Bronchial epithelial cell (primary cell): ENCODE measurements around the gene ANGPTL8. TPM values are rescaled to one million over a fixed set of nuclear protein-coding genes. Genes with fewer than 3 reads are reported as not detected.
A peak's percentile ranks its signal among the peaks of the same experiment; 100 is the strongest.

Experiments used
- DNase-seq: peaks from one replicate; pipeline ENCODE4 v3.0.0-alpha.2; 2010; ENCODE audit warnings: low read depth
- FAIRE-seq: peaks from 2 replicates; lab custom pipeline; 2011; peaks lifted over from hg19 to GRCh38; lab: Jason Lieb, UNC
- H3K27me3 ChIP-seq: 2 replicates; pipeline ENCODE4 v1.5.1; 2011; ENCODE audit warnings: low read length; ENCODE audit not compliant: control insufficient read depth, insufficient read depth
- H3K36me3 ChIP-seq: 2 replicates; pipeline ENCODE4 v1.5.1; 2011; ENCODE audit warnings: low read length; ENCODE audit not compliant: control insufficient read depth, insufficient read depth
- H3K4me3 ChIP-seq: 2 replicates; pipeline ENCODE4 v1.5.1; 2011; ENCODE audit warnings: mild to moderate bottlenecking, low read depth, low read length, control low read depth
- total RNA-seq: library from RNA; depleted of rRNA; stranded (reverse); fragments of >200 nt; gene quantifications from 2 replicates; pipeline ENCODE4 v1.2.1, GENCODE V29; 2014
- TF ChIP-seq, protein P1 (sequence below): IDR thresholded peaks from 2 replicates; pipeline ENCODE4 v1.5.1; 2011; ENCODE audit warnings: mild to moderate bottlenecking, moderate library complexity, low read length, control low read depth, inconsistent platforms; ENCODE audit not compliant: insufficient read depth, severe bottlenecking

The ANGPTL8 gene
- total RNA-seq, 1 donor from 2014 or later, result not detected

DNA sequence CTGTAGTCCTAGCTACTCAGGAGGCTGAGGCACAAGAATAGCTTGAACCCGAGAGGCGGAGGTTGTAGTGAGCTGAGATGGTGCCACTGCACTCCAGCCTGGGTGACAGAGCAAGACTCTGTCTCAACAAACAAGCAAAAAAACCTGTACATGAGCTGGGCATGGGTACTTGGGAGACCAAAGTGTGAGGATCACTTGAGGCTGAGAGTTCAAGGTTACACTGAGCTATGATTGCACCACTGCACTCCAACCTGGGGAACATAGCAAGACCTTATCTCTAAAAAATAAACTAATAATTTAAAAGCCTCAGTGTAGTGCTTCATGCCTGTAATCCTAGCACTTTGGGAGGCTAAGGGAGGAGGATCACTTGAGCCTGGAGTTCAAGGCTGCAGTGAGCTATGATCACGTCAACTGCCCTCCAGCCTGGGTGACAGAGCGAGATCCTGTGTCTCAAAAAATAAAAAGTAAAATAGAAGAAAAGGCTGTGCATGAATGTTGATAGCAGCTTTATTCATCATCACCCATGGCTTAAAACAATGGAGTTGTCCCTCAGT is 35.2 kb downstream of the ANGPTL8 start:
- no peak overlapping the region for H3K4me3 ChIP-seq
- DNase-seq, result no peak
- H3K27me3 ChIP-seq, result no peaks in the 10 kb centered on the region
- FAIRE-seq, result no peak
- TF ChIP-seq, protein P1, sequence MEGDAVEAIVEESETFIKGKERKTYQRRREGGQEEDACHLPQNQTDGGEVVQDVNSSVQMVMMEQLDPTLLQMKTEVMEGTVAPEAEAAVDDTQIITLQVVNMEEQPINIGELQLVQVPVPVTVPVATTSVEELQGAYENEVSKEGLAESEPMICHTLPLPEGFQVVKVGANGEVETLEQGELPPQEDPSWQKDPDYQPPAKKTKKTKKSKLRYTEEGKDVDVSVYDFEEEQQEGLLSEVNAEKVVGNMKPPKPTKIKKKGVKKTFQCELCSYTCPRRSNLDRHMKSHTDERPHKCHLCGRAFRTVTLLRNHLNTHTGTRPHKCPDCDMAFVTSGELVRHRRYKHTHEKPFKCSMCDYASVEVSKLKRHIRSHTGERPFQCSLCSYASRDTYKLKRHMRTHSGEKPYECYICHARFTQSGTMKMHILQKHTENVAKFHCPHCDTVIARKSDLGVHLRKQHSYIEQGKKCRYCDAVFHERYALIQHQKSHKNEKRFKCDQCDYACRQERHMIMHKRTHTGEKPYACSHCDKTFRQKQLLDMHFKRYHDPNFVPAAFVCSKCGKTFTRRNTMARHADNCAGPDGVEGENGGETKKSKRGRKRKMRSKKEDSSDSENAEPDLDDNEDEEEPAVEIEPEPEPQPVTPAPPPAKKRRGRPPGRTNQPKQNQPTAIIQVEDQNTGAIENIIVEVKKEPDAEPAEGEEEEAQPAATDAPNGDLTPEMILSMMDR, result no peak
- no peaks in the 10 kb centered on the region for H3K36me3 ChIP-seq

DNA sequence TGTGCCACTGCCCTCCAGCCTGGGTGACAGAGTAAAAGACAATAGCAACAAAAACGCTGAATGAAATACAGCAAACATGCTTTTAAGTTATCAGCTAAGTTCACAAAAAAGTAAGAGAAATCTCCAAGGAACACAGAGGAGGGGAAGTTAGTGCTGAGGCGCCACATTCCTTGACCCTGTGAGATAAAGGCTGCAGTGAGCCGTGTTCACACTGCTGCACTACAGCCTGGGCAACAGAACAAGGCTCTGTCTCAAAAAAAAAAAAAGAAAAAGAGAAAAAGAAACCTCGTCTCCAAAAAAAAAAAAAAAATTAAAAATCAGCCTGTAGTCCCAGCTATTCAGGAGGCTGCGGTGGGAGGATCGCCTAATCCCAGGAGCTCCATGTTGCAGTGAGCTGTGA is 39.3 kb downstream of the ANGPTL8 start:
- no peak for FAIRE-seq

DNA sequence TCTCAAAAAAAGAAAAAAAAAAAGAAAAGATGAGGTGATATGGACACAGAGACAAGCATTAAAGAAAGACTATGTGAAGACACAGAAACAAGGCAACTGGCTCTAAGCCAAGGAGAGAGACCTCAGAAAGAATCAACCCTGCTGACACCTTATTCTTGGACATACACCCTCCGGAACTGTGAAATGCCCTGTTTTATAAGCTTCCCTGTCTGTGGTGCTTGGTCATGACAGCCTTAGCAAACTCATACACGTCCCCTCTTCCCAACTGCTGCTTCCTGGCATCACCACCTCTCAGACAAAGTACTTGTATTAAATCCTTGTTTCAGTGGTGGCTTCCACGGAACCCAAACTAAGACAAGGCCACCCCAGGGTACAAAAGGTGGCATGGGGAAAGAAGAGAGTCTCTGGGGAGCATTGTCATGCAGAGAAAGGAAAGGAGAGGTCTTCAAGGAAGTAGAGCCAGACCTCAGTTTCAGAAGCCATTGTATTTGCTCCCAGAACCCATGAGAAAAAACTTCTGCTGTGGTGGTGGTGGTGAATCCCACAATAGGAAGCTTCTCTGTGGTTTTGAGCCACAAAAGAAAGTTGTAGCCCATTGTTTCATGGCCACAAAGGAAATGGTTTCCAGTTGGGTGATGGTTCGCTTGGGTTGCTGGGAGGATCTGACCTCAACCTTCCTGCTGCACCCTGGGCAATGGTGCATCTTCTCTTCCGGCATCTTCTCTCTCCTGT is 40.3 kb downstream of the ANGPTL8 start:
- TF ChIP-seq, protein P1, result no peak
- FAIRE-seq (no peak), DNase-seq (no peak)
- Histone ChIP-seq H3K36me3 (no peaks in the 10 kb centered on the region), H3K27me3 (no peaks in the 10 kb centered on the region), H3K4me3 (no peak overlapping the region)

More for the DNA sequence above, 39.3 kb downstream of the ANGPTL8 start:
- TF ChIP-seq, protein P1, result no peak
- no peaks in the 10 kb centered on the region for H3K36me3 ChIP-seq
- H3K4me3 ChIP-seq, result no peak overlapping the region
- no peak for DNase-seq
- H3K27me3 ChIP-seq, result no peaks in the 10 kb centered on the region

DNA sequence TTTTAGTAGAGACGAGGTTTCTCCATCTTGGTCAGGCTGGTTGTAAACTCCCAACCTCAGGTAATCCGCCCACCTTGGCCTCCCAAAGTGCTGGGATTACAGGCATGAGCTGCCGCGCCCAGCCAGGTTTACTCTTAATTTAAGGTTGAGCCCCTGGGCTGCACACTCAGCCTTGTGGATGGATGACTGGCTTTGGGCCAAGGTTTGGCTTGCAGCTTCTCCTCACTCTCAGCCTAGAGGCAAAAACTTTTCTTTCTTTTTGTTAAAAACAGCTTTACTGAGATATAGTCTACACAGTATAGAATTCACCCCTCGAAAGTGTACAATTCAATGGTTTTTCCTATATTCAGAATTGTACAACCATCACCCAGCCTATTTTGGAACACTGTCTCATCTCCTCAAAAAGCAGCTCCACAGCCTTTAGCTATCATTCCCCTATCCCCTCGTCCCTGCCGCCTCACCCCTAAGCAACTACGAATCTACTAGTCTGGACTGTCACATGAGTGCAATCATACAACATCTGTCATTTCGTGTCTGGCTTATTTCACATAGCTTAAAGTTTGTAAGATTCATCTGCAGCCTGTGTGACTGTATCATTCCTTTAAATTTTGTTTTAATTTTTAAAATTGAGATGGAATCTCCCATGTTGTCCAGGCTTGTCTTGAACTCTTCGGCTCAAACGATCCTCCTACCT is 42.1 kb downstream of the ANGPTL8 start:
- Histone ChIP-seq H3K27me3 (no peaks in the 10 kb centered on the region), H3K4me3 (no peak overlapping the region), H3K36me3 (no peaks in the 10 kb centered on the region)
- TF ChIP-seq, protein P1, result no peak
- no peak for FAIRE-seq
- peak; percentile 50 for DNase-seq

DNA sequence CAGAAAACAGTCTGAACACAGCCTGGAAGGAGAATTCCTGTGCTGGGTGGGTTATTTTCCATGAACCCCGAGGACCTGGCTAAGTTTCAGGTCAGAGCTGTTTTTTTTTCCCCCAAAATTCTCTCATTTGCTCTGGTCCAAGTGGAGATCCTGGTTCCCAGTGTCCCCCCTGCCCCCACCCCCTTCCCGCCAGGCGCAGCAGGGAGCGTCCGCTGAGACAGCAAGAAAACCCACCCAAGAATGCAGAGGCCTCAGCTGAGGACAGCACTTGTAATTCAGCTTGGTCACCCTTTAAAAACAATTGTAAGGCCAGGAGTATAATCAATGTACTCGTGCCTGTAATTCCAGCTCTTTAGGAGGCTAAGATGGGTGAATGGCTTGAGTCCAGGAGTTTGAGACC is 45.1 kb downstream of the ANGPTL8 start:
- TF ChIP-seq, protein P1, result no peak
- DNase-seq (no peak), FAIRE-seq (no peak)
- H3K36me3 ChIP-seq, result no peaks in the 10 kb centered on the region
- H3K27me3 ChIP-seq, result no peaks in the 10 kb centered on the region
- H3K4me3 ChIP-seq, result no peak overlapping the region
